Sciatic nerve (tissue), 2 donors: ENCODE results near the gene DMD. TPM values are rescaled to one million over a fixed set of nuclear protein-coding genes. Genes with fewer than 3 reads are reported as not detected.

Source experiments
- ATAC-seq: fragments of 200-7000 bp; cut with Tn5 transposase; one replicate; pipeline ENCODE4 v1.9.1; 2020; ENCODE audit warnings: mild to moderate bottlenecking, moderate library complexity
- DNase-seq: peaks from one replicate; pipeline ENCODE4 v3.0.0-alpha.2; 2020; ENCODE audit warnings: low spot score
- intact Hi-C: fragments of 100-400 bp; cut with DNase I; formaldehyde crosslinking; loops from one replicate; pipeline ENCODE4 v1.14.2; 2022
- total RNA-seq: library from RNA; stranded (reverse); fragmentation: NEBNext Ultra II Directional; extraction: Animal tissue kit (Norgen Biotek cat#: 25700); gene quantifications from one replicate; pipeline ENCODE4 v1.2.1, GENCODE V29; 2021
- donor health status: DM: no; HTN: no; CAD: no.
- donor health status: DM: no; HTN: no; CAD: no.

DMD gene
- total RNA-seq, 1 donor from 2014 or later, result 306 TPM

GRCh38 chrX:31331928-31332327, 1879.4 kb downstream of the DMD start:
- ATAC-seq, result no peak
- intact Hi-C loops, result no loop called here

GRCh38 chrX:31331015-31331414, 1880.3 kb downstream of the DMD start:
- intact Hi-C loops, result no loop called here
- no peak for DNase-seq
- no peak for ATAC-seq

More at GRCh38 chrX:31331928-31332327, 1879.4 kb downstream of the DMD start:
- DNase-seq, result no peak

- intact Hi-C loops, result no loop called here
- no peak for DNase-seq
- ATAC-seq, result no peak
These were observed 1882.1 kb downstream of the DMD start for GRCh38 chrX:31329298-31329697.

- intact Hi-C loops, result no loop called here
- no peak for ATAC-seq
- DNase-seq, result no peak
These were observed 1887.7 kb downstream of the DMD start for GRCh38 chrX:31323658-31324057.

GRCh38 chrX:31320740-31321139, 1890.6 kb downstream of the DMD start:
- DNase-seq (no peak), ATAC-seq (no peak)
- intact Hi-C loops, result no loop called here

- no peak for DNase-seq
- intact Hi-C loops, result no loop called here
- ATAC-seq, result no peak
These were observed 1891.8 kb downstream of the DMD start for GRCh38 chrX:31319586-31319985.

GRCh38 chrX:31318866-31319265, 1892.5 kb downstream of the DMD start:
- no peak for DNase-seq
- ATAC-seq, result no peak
- intact Hi-C loops, result no loop called here

GRCh38 chrX:31316340-31316991, 1894.9 kb downstream of the DMD start:
- DNase-seq (no peak), ATAC-seq (no peak)
- intact Hi-C loops, result no loop called here

GRCh38 chrX:31314921-31315320, 1896.4 kb downstream of the DMD start:
- intact Hi-C loops, result no loop called here
- ATAC-seq (peak; percentile 93), DNase-seq (no peak)

GRCh38 chrX:31307952-31308351, 1903.4 kb downstream of the DMD start:
- intact Hi-C loops, result no loop called here
- DNase-seq (no peak), ATAC-seq (no peak)

GRCh38 chrX:31302573-31303075, 1908.7 kb downstream of the DMD start:
- ATAC-seq (no peak), DNase-seq (no peak)
- intact Hi-C loops, result no loop called here

GRCh38 chrX:31301941-31302340, 1909.4 kb downstream of the DMD start:
- intact Hi-C loops, result no loop called here
- ATAC-seq (no peak), DNase-seq (no peak)

- no peak for DNase-seq
- no peak for ATAC-seq
- intact Hi-C loops, result no loop called here
These were observed 1910.1 kb downstream of the DMD start for GRCh38 chrX:31301203-31301602.

GRCh38 chrX:31298916-31299315, 1912.4 kb downstream of the DMD start:
- no peak for DNase-seq
- intact Hi-C loops, result no loop called here
- no peak for ATAC-seq

GRCh38 chrX:31297881-31298280, 1913.5 kb downstream of the DMD start:
- intact Hi-C loops, result no loop called here
- DNase-seq (no peak), ATAC-seq (no peak)

GRCh38 chrX:31294475-31294874, 1916.9 kb downstream of the DMD start:
- DNase-seq (no peak), ATAC-seq (no peak)
- intact Hi-C loops, result no loop called here

GRCh38 chrX:31293409-31293808, 1917.9 kb downstream of the DMD start:
- intact Hi-C loops, result no loop called here
- ATAC-seq, result no peak
- DNase-seq, result no peak

- intact Hi-C loops, result no loop called here
- no peak for ATAC-seq
- no peak for DNase-seq
These were observed 1920.2 kb downstream of the DMD start for GRCh38 chrX:31291131-31291530.

- ATAC-seq (no peak), DNase-seq (no peak)
- intact Hi-C loops, result no loop called here
These were observed 1923.5 kb downstream of the DMD start for GRCh38 chrX:31287861-31288260.

- intact Hi-C loops, result no loop called here
- no peak for DNase-seq
- ATAC-seq, result no peak
These were observed 1930.8 kb downstream of the DMD start for GRCh38 chrX:31280580-31280979.

- intact Hi-C loops, result no loop called here
- ATAC-seq (no peak), DNase-seq (no peak)
These were observed 1932.0 kb downstream of the DMD start for GRCh38 chrX:31279359-31279758.
